K562 (cell line): Measurements from ENCODE around the gene TBC1D10A. TPM values are rescaled to one million over a fixed set of nuclear protein-coding genes. Genes with fewer than 3 reads are reported as not detected.

Experiments
- CHD2 ChIP-seq: IDR thresholded peaks from 2 replicates; pipeline ENCODE4 v1.6.1; 2011; ENCODE audit warnings: low read depth, low read length
- CSDE1 ChIP-seq, 2 experiments: fragments of 450-650 bp; IDR thresholded peaks; 2 replicates each; pipeline ENCODE4 v1.6.1; 2016; ENCODE audit warnings: mild to moderate bottlenecking in 1 of 2
- ELF4 ChIP-seq: fragments of 450-650 bp; formaldehyde crosslinking; IDR thresholded peaks from 2 replicates; pipeline ENCODE4 v1.4.0; 2022; ENCODE audit warnings: missing genetic modification characterization
- GTF2E2 ChIP-seq: fragments of 200-800 bp; sonication (Bioruptor generic); IDR thresholded peaks from 2 replicates; pipeline ENCODE4 v1.6.1; 2016; ENCODE audit warnings: missing genetic modification characterization, missing compliant biosample characterization
- MAZ ChIP-seq, 2 experiments: fragments of 450-650 bp in 1 of 2; sonication (generic) in 1 of 2; formaldehyde crosslinking; IDR thresholded peaks in 1 of 2; conservative IDR thresholded peaks in 1 of 2; 2 replicates each; pipeline versions ENCODE4 v1.4.0 to v1.5.0; 2020; ENCODE audit warnings: mild to moderate bottlenecking in 1 of 2, missing genetic modification reagents in 1 of 2
- polyA plus RNA-seq, 8 experiments: library from polyadenylated mRNA; depleted of rRNA in 4 of 8; stranded (reverse) in 5 of 8; unstranded in 3 of 8; fragments of >200 nt; fragmentation: Nextera tagmentation in 2 of 8; fragmentation: Illumina TruSeq in 1 of 8; extraction: Ambion mirVana in 2 of 8; extraction: Trizol in 1 of 8; gene quantifications; 2 replicates each; pipeline versions ENCODE4 v1.2.1 to v1.2.3, GENCODE V29; 2011 to 2014; ENCODE audit warnings: inconsistent platforms in 1 of 8, missing spikeins in 1 of 8
- total RNA-seq, 7 experiments: library from RNA; depleted of rRNA in 6 of 7; stranded (reverse); fragments of >200 nt in 6 of 7; fragmentation: Illumina TruSeq in 2 of 7; extraction: Trizol in 2 of 7; gene quantifications; 2 replicates each; pipeline versions ENCODE4 v1.2.1 to v1.2.3, GENCODE V29; 2011 to 2021; ENCODE audit warnings: low replicate concordance in 1 of 7
- TF ChIP-seq, protein P1 (sequence below), 3 experiments: fragments of 200-800 bp in 1 of 3; sonication (Bioruptor generic) in 1 of 3; sonication (generic) in 1 of 3; formaldehyde crosslinking in 1 of 3; IDR thresholded peaks; 2 replicates each; pipeline versions ENCODE4 v1.6.1 to v1.8.0; 2016 to 2022; ENCODE audit warnings: mild to moderate bottlenecking in 2 of 3, missing compliant biosample characterization in 2 of 3, missing genetic modification characterization in 2 of 3, missing genetic modification reagents in 1 of 3
- TF ChIP-seq, protein P2 (sequence below): sonication (generic); formaldehyde crosslinking; IDR thresholded peaks from 2 replicates; pipeline ENCODE4 v1.8.0; 2023; ENCODE audit warnings: missing genetic modification reagents, mild to moderate bottlenecking, borderline replicate concordance
- TF ChIP-seq, protein P3 (sequence below): fragments of 250-450 bp; sonication (Bioruptor Pico); IDR thresholded peaks from 2 replicates; pipeline ENCODE4 v1.4.0; 2020; ENCODE audit warnings: borderline replicate concordance
- TF ChIP-seq, protein P4 (sequence below): fragments of 450-650 bp; IDR thresholded peaks from 2 replicates; pipeline ENCODE4 v1.6.1; 2016; ENCODE audit warnings: antibody characterized with exemption
- TF ChIP-seq, protein P5 (sequence below): IDR thresholded peaks from 2 replicates; pipeline ENCODE4 v1.6.1; 2011; ENCODE audit warnings: borderline replicate concordance, low read depth, mild to moderate bottlenecking, moderate library complexity, low read length; ENCODE audit not compliant: insufficient read depth, poor library complexity, severe bottlenecking
- TF ChIP-seq, protein P6 (sequence below): sonication (generic); formaldehyde crosslinking; IDR thresholded peaks from 2 replicates; pipeline ENCODE4 v1.8.1; 2023; ENCODE audit warnings: mild to moderate bottlenecking, missing genetic modification reagents

TBC1D10A gene
- total and polyA plus RNA-seq, 9 of the 15 experiments (the other 6 are each of a cell fraction or from before 2014, with no cell fraction given), result 0.13 to 10.4 (median 4.6) TPM

DNA sequence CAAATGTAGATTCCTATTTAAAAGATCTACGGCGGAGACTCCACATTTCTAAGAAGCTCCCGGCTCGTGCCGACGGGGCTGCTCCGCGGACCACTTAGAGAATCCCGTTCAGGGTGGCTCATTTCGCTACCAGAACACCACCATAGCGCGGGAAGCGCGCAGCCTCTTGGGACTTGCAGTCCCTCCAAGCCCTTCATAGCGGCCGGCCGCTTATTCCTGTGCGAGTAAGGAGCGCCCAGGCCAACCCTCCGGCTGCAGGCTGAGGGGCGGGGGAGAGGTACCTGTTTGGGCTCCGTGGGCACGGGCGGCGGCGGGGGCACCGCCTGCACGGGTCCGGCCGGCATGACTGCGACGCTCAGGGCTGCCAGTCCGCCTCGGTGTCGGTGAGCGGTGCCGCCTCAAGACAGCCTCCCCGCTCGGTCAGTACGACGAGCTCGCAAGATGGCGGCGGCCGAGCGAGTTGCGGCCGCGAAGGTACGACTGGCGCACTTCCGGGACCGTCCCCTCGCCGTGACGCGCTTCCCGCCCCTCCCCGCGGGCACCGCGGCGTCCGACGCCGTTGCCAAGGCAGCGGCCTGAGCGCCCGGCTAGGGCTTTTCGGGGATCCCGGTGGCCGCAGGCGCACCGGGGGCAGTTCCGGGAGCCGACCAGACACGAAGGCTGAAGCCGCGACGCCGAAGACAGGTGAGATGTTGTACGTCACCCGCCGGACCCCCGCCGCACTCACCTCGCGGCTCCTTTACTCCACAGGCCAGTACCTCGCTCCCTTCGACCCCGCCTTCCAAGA, 29.9 kb upstream of the TBC1D10A start, which contains the start of the genes CCDC157 and SF3A1 (continued):
- TF ChIP-seq, protein P1, sequence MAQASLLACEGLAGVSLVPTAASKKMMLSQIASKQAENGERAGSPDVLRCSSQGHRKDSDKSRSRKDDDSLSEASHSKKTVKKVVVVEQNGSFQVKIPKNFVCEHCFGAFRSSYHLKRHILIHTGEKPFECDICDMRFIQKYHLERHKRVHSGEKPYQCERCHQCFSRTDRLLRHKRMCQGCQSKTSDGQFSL (CRISPR knock-in tag; IDR thresholded peaks at IDR 0.05), result peak; percentile 53; the same call in 1 of the 2 replicates
- TF ChIP-seq, protein P1 (tag; IDR thresholded peaks at IDR 0.05), result no peak
- peak; percentile 94 to 98 for TF ChIP-seq MAZ (CRISPR knock-in tag; conservative IDR thresholded peaks at IDR 0.05 in 1 of 2, IDR thresholded peaks at IDR 0.05 in 1 of 2)
- TF ChIP-seq, protein P2, sequence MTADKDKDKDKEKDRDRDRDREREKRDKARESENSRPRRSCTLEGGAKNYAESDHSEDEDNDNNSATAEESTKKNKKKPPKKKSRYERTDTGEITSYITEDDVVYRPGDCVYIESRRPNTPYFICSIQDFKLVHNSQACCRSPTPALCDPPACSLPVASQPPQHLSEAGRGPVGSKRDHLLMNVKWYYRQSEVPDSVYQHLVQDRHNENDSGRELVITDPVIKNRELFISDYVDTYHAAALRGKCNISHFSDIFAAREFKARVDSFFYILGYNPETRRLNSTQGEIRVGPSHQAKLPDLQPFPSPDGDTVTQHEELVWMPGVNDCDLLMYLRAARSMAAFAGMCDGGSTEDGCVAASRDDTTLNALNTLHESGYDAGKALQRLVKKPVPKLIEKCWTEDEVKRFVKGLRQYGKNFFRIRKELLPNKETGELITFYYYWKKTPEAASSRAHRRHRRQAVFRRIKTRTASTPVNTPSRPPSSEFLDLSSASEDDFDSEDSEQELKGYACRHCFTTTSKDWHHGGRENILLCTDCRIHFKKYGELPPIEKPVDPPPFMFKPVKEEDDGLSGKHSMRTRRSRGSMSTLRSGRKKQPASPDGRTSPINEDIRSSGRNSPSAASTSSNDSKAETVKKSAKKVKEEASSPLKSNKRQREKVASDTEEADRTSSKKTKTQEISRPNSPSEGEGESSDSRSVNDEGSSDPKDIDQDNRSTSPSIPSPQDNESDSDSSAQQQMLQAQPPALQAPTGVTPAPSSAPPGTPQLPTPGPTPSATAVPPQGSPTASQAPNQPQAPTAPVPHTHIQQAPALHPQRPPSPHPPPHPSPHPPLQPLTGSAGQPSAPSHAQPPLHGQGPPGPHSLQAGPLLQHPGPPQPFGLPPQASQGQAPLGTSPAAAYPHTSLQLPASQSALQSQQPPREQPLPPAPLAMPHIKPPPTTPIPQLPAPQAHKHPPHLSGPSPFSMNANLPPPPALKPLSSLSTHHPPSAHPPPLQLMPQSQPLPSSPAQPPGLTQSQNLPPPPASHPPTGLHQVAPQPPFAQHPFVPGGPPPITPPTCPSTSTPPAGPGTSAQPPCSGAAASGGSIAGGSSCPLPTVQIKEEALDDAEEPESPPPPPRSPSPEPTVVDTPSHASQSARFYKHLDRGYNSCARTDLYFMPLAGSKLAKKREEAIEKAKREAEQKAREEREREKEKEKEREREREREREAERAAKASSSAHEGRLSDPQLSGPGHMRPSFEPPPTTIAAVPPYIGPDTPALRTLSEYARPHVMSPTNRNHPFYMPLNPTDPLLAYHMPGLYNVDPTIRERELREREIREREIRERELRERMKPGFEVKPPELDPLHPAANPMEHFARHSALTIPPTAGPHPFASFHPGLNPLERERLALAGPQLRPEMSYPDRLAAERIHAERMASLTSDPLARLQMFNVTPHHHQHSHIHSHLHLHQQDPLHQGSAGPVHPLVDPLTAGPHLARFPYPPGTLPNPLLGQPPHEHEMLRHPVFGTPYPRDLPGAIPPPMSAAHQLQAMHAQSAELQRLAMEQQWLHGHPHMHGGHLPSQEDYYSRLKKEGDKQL (CRISPR knock-in tag), result no peak
- TF ChIP-seq, protein P3, sequence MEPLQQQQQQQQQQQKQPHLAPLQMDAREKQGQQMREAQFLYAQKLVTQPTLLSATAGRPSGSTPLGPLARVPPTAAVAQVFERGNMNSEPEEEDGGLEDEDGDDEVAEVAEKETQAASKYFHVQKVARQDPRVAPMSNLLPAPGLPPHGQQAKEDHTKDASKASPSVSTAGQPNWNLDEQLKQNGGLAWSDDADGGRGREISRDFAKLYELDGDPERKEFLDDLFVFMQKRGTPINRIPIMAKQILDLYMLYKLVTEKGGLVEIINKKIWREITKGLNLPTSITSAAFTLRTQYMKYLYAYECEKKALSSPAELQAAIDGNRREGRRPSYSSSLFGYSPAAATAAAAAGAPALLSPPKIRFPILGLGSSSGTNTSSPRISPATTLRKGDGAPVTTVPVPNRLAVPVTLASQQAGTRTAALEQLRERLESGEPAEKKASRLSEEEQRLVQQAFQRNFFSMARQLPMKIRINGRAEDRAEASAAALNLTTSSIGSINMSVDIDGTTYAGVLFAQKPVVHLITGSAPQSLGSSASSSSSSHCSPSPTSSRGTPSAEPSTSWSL (CRISPR knock-in tag), result no peak
- TF ChIP-seq, protein P4, sequence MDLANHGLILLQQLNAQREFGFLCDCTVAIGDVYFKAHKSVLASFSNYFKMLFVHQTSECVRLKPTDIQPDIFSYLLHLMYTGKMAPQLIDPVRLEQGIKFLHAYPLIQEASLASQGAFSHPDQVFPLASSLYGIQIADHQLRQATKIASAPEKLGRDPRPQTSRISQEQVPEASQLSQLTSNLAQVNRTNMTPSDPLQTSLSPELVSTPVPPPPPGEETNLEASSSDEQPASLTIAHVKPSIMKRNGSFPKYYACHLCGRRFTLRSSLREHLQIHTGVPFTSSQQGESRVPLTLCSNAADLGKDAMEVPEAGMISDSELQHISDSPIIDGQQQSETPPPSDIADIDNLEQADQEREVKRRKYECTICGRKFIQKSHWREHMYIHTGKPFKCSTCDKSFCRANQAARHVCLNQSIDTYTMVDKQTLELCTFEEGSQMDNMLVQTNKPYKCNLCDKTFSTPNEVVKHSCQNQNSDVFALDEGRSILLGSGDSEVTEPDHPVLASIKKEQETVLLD, result no peak
- TF ChIP-seq, protein P5, sequence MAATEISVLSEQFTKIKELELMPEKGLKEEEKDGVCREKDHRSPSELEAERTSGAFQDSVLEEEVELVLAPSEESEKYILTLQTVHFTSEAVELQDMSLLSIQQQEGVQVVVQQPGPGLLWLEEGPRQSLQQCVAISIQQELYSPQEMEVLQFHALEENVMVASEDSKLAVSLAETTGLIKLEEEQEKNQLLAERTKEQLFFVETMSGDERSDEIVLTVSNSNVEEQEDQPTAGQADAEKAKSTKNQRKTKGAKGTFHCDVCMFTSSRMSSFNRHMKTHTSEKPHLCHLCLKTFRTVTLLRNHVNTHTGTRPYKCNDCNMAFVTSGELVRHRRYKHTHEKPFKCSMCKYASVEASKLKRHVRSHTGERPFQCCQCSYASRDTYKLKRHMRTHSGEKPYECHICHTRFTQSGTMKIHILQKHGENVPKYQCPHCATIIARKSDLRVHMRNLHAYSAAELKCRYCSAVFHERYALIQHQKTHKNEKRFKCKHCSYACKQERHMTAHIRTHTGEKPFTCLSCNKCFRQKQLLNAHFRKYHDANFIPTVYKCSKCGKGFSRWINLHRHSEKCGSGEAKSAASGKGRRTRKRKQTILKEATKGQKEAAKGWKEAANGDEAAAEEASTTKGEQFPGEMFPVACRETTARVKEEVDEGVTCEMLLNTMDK, result no peak
- peak; percentile 62; the same call in 1 of the 2 replicates for TF ChIP-seq CHD2
- no peak for TF ChIP-seq GTF2E2 (tag)
- TF ChIP-seq CSDE1 (IDR thresholded peaks at IDR 0.05), result peak in 1 of 2 experiments; percentile 63; a peak in 1 of 4 replicates
- TF ChIP-seq ELF4 (CRISPR knock-in tag), result 0 out of 2 replicates have a peak, but pooled peaks have one; percentile 13
- TF ChIP-seq, protein P6, sequence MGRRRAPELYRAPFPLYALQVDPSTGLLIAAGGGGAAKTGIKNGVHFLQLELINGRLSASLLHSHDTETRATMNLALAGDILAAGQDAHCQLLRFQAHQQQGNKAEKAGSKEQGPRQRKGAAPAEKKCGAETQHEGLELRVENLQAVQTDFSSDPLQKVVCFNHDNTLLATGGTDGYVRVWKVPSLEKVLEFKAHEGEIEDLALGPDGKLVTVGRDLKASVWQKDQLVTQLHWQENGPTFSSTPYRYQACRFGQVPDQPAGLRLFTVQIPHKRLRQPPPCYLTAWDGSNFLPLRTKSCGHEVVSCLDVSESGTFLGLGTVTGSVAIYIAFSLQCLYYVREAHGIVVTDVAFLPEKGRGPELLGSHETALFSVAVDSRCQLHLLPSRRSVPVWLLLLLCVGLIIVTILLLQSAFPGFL (CRISPR knock-in tag), result no peak
